Fibroblast of skin of left quadriceps (primary cell): Measurements from ENCODE around the gene STIM1.
"Not testable (repeated sequence)": the region's sequence is repeated elsewhere in the genome, so short reads cannot be mapped to it uniquely, and the experiment has no call there.

ENCODE experiments used
- DNase-seq, 2 experiments: peaks; one replicate each; pipeline ENCODE4 v3.0.0-alpha.2; 2013; ENCODE audit warnings: low read depth in 2 of 2

STIM1 gene

GRCh38 chr11:3854977-3855807, at the start of gene STIM1:
TSS of gene STIM1 (plus strand) at chr11:3855664. CDS start at chr11:3856271, 607 bp downstream.
- DNase-seq: peak; percentile 84 to 85

GRCh38 chr11:3807909-3808860, 47.3 kb upstream of the STIM1 start, which contains the start of gene PGAP2:
TSS of gene PGAP2 (plus strand) at chr11:3808560. CDS start at chr11:3811260, 2,700 bp downstream.
- no peak for DNase-seq

GRCh38 chr11:3808861-3809623, 46.4 kb upstream of the STIM1 start:
- DNase-seq: peak in 1 of 2 experiments; percentile 7

GRCh38 chr11:3809624-3809928, 45.9 kb upstream of the STIM1 start:
- no peak for DNase-seq

GRCh38 chr11:3810446-3810845, 45.0 kb upstream of the STIM1 start:
- no peak for DNase-seq

GRCh38 chr11:3810951-3811350, 44.5 kb upstream of the STIM1 start:
- no peak for DNase-seq

- DNase-seq: not testable (repeated sequence)
These were observed 40.6 kb upstream of the STIM1 start for GRCh38 chr11:3814832-3815231.

GRCh38 chr11:3815845-3816244, 39.6 kb upstream of the STIM1 start:
- DNase-seq: no peak

GRCh38 chr11:3816673-3817072, 38.8 kb upstream of the STIM1 start:
- DNase-seq: no peak

GRCh38 chr11:3817181-3817800, 38.2 kb upstream of the STIM1 start:
- DNase-seq: no peak

GRCh38 chr11:3820971-3821370, 34.5 kb upstream of the STIM1 start:
- no peak for DNase-seq

- DNase-seq: no peak
These were observed 33.2 kb upstream of the STIM1 start for GRCh38 chr11:3822312-3822711.

GRCh38 chr11:3823303-3823702, 32.2 kb upstream of the STIM1 start:
- peak; percentile 32 to 33 for DNase-seq

- DNase-seq: no peak
These were observed 31.5 kb upstream of the STIM1 start for GRCh38 chr11:3823762-3824506.

- no peak for DNase-seq
These were observed 30.6 kb upstream of the STIM1 start for GRCh38 chr11:3824714-3825472.

- no peak for DNase-seq
These were observed 29.9 kb upstream of the STIM1 start for GRCh38 chr11:3825473-3826154.

GRCh38 chr11:3826721-3827120, 28.7 kb upstream of the STIM1 start:
- no peak for DNase-seq

- no peak for DNase-seq
These were observed 27.9 kb upstream of the STIM1 start for GRCh38 chr11:3827434-3828186.

- no peak for DNase-seq
These were observed 25.4 kb upstream of the STIM1 start for GRCh38 chr11:3830088-3830487.
